ENCODE results near the gene TEFM.
"Not testable (repeated sequence)": the region's sequence is repeated elsewhere in the genome, so short reads cannot be mapped to it uniquely, and the experiment has no call there.

TEFM gene

DNA sequence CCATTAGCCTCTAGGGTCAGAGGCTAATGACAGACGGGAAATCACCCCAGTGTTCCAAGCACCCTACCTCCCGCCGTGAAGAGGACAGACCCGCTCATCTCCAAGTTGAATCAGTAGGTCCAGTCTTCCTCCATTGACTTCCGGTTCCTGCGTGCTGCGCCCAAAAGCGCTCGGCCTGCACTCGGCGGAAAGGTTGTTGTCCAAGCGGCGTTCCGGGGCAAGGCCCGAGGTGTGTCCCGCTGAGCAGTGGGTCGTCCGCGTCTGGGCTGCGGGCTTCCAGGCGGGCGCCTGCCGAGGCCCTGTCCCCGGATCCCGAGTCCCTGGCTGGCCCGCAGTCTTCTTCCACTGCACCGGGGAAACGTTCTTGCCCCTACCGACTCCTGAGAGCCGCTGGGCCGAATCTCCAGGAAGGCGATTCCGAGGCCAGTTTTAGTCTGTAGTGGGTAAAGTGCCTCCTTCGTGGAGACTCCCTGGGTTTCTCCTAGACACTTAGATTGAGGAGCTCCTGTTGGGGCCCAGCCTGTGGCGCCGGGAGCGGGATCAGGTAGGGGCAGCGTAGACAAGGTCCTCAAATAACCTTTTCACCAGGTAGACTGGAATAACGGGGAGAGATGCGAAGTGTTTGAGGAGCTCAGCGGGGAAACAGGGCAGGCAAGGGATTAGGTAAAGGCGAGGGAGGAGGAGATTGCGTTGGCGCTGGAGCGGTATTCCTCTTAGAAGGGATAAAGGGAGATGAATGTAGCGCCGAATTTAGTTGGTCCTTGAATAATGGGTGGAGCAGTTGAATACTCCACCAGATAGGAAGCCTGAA, at the start of gene TEFM:
Gene TEFM, minus strand, starts transcription at position 138 of the 811 bp plus-strand sequence. Its CDS starts 40 bp downstream, at position 98.
- DNase-seq (ENCODE audit: low spot score): peak; percentile 84

GRCh38 chr17:30954046-30954830, 48.2 kb upstream of the TEFM start:
- DNase-seq (ENCODE audit: low spot score): no peak

DNA sequence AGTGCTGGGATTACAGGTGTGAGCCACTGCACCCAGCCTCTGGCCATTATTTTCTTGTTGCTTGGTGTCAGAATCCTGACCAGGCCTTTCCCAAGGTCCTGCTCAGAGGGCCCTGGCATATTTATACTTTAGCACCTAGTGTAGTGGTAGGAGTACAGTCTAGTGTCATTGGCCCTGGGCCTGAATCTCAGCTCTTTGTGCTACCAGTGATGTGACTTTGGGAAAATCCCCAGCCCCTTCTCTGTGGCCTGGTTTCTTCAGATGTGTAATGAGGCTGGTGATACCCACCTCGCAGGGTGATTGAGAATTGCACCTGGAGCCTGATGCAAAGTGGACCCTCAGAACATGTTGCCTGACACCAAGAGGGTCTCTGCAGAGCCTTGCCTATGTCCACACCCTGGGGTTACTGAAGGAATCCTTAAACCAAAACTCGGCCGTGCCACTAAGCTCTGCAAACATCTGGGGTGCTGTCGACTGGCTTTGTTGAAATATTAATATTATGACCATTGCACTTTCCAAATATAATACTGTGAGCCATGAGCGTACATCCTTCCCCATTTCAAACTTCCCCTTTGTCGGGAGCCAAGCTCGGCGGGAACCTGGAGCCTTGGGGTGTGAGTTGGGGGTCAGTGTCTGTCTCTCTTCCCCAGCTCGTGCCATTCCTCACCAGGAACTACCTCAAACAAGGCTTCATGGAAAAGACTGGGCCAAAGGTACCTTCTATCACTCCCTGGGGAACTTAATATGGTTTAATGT, 46.8 kb upstream of the TEFM start:
- DNase-seq (ENCODE audit: low spot score): peak; percentile 58

GRCh38 chr17:30950669-30951399, 44.8 kb upstream of the TEFM start:
- no peak for DNase-seq (ENCODE audit: low spot score)

- no peak for DNase-seq (ENCODE audit: low spot score)
These were observed 44.2 kb upstream of the TEFM start for GRCh38 chr17:30950189-30950588.

DNA sequence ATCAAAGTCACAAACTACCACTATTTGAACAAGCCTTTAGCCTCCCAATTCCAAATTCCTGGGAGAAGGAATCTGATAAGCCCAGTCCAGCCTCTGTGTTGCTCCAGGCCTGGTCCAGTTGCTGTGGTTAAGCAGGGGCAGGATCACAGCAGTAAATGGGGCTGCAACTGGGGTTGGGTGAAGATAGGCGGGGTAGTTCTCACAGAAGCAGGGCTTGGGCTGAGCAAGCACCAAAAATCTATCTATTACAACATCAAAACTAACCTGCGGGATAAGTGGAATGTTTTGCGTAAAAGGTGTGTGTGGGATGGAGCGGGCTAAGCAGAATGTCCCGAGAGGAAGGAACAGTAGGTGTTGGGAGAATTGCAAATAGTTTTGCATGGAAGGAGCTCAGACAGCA, 41.8 kb upstream of the TEFM start:
- no peak for DNase-seq (ENCODE audit: low spot score)

DNA sequence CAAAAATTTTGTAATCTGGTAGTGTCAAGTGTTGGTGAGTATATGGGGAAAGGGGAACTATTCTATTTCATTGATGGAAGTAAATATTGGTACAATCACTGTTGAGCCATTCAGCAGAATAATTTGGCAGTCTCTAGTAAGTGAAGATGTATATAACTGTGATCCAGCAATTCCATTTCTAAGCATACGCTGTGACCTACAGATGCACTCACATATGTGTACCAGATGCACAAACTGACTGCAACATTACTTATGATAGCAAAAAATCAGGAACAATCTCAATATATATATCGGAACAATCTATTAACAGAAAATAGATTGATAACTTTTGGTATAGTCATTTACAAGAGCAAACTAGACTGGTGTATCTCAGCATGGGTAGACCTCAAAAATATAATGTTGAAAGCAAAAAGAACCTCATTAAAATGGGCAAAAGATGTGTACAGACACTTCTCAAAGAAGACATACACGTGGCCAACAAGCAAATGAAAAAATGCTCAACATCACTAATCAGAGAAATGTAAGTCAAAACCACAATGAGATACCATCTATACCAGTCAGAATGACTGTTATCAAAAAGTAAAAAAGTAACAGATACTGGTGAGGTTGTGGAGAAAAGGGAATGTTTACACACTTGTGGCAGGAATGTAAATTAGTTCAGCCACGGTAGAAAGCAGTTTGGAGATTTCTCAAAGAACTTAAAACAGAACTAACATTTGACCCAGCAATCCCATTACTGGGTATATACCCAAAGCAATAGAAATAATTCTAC, 36.5 kb upstream of the TEFM start:
- no peak for DNase-seq (ENCODE audit: low spot score)

DNA sequence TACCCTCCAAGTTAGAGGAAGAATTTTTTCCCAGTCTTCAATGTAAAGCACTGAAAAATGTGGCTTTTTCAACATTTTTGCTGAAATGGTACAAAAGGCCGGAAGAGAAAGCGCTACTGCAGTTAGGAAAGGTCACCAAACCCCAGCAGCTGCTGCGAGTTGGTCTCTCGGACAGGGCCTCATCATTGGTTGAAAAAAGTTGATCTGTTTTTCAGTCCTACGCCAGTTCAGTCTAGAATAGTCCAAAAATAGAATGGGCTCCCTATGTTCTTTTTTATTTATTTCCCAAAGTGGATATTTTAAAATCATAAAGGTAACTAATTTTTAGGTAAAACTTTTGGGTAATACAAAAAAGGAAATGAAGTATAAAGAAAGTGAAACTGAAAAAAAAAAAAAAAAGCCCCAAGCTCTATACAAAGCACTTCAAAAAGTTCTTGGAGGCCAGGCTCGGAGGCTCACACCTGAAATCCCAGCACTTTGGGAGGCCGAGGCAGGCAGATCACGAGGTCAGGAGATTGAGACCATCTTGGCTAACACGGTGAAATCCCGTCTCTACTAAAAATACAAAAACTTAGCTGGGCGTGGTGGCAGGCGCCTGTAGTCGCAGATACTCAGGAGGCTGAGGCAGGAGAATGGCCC, 33.1 kb upstream of the TEFM start:
- no peak for DNase-seq (ENCODE audit: low spot score)

GRCh38 chr17:30933966-30934365, 27.9 kb upstream of the TEFM start:
- DNase-seq (ENCODE audit: low spot score): no peak

GRCh38 chr17:30931582-30931981, 25.5 kb upstream of the TEFM start:
- DNase-seq (ENCODE audit: low spot score): not testable (repeated sequence)

GRCh38 chr17:30930495-30930894, 24.5 kb upstream of the TEFM start:
- DNase-seq (ENCODE audit: low spot score): no peak

GRCh38 chr17:30929861-30930260, 23.8 kb upstream of the TEFM start:
- not testable (repeated sequence) for DNase-seq (ENCODE audit: low spot score)

- DNase-seq (ENCODE audit: low spot score): no peak
These were observed 23.1 kb upstream of the TEFM start for GRCh38 chr17:30929081-30929633.

GRCh38 chr17:30928584-30928983, 22.5 kb upstream of the TEFM start:
- no peak for DNase-seq (ENCODE audit: low spot score)

DNA sequence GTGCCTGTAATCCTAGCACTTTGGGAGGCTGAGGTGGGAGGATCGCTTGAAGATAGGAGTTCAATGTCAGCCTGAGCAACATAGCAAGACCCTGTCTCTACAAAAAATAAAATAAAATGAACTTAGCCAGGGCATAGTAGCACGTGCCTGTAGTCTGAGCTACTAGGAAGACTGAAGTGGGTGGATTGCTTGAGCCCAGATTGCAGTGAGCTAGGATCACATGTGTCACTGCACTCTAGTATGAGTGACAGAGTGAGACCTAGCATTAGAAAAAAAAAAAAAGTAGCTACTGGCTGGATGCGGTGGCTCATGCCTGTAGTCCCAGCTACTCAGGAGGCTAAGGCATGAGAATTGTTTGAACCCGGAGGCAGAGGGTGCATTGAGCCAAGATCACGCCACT, 21.7 kb upstream of the TEFM start:
- no peak for DNase-seq (ENCODE audit: low spot score)

GRCh38 chr17:30926516-30926915, 20.5 kb upstream of the TEFM start:
- no peak for DNase-seq (ENCODE audit: low spot score)

DNA sequence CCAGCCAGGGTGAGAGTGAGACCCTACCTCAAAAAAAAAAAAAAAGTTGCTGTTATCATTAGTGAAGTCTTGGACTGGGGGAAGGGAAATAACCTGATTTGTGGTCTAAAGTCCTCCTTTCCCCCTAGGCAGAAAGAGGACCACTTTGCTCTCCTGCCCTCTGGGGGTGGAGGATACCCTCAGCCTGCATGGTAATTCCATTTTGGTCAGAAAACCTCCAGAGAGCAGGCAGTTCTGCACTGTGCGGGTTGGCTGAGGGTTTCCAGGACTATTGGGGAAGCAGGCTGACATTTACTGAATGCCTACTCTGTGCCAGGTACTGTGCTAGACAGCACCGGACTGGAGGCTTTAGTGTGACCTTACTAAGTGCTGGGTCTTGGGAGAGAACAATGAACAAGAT, 18.3 kb upstream of the TEFM start:
- DNase-seq (ENCODE audit: low spot score): no peak

- peak; percentile 38 for DNase-seq (ENCODE audit: low spot score)
These were observed 16.4 kb upstream of the TEFM start for GRCh38 chr17:30922235-30923030.

DNA sequence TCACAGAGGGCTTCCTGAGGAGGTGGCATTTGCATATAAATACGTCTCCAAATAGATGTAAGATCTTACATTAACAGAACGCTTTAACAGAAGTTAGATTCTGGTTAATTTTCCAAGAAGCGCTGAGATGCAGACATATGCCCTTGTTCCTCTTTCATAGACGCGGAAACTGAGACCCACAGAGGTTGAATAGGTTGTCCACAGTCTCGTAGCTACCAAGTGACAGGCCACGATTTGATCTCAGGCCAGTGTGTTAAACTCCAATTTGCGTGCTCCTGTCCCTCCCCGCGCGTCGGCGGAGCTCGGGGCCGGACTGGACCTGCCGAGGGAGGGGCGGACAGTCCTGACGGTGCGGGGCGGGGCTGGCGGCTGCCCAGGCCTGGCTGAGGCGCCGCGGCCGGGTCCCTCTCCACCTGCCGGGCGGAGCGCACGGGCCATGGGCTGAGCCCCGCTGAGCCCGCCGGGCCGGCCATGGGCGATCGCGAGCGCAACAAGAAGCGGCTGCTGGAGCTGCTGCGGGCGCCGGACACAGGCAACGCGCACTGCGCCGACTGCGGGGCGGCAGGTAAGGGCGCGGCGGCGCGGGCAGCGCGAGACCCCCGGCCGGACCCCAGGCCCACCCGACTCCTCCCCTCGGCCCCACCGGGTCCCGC, 15.6 kb upstream of the TEFM start, which contains the start of gene ADAP2:
Gene ADAP2, plus strand, starts transcription at position 402 of the 653 bp plus-strand sequence. Its CDS starts 70 bp downstream, at position 472.
- DNase-seq (ENCODE audit: low spot score): peak; percentile 54
